HCT116 (cell line): ENCODE measurements around the gene MYBPC2. TPM values are rescaled to one million over a fixed set of nuclear protein-coding genes. Genes with fewer than 3 reads are reported as not detected.

ENCODE experiments used
- ATAC-seq: fragments of 200-7000 bp; cut with Tn5 transposase; 2 replicates; pipeline ENCODE4 v1.9.1; 2020; ENCODE audit warnings: mild to moderate bottlenecking, moderate library complexity
- BruUV-seq: library from RNA; stranded (reverse); fragments of 400-500 nt; replicated peaks from 2 replicates; lab custom pipeline; 2021; lab: Mats Ljungman, UMichigan
- CTCF ChIA-PET: fragments of 300-600 bp; sonication (Branson Sonifier 250); formaldehyde crosslinking; loops from one replicate; lab custom pipeline; 2021; ENCODE audit warnings: antibody characterized with exemption; lab: Charles Lee
- POLR2A ChIA-PET: fragments of 300-600, 350-600 bp; sonication (Branson Sonifier 250); formaldehyde crosslinking; loops from one replicate; lab custom pipeline; 2021; ENCODE audit warnings: antibody characterized with exemption; lab: Charles Lee
- RAD21 ChIA-PET, 2 experiments: fragments of 300-600 bp; sonication (Branson Sonifier 250); formaldehyde crosslinking; loops; one replicate each; lab custom pipeline; 2023; ENCODE audit warnings: low total read pairs in 2 of 2; ENCODE audit not compliant: uncharacterized antibody in 2 of 2, unreplicated experiment in 2 of 2, low non-redundant PET in 1 of 2; lab: Charles Lee
- DNase-seq: peaks from one replicate; pipeline ENCODE4 v3.0.0-alpha.2; 2010; ENCODE audit warnings: low read depth, low spot score
- H2AFZ ChIP-seq: fragments of 200-600 bp; shearing (Covaris generic), sonication (generic); 2 replicates; pipeline ENCODE4 v1.6.1; 2017; ENCODE audit warnings: low read depth, mixed run types, mixed read lengths, antibody characterized with exemption, low read length; ENCODE audit not compliant: poor library complexity, severe bottlenecking
- H3K27ac ChIP-seq: 2 replicates; pipeline ENCODE4 v1.5.1; 2012; ENCODE audit warnings: low read depth, low read length
- H3K27me3 ChIP-seq: fragments of 200-600 bp; sonication (generic); 2 replicates; pipeline ENCODE4 v1.6.1; 2016; ENCODE audit warnings: mixed run types, low read length, mixed read lengths; ENCODE audit not compliant: insufficient read depth
- H3K36me3 ChIP-seq, 2 experiments: fragments of 200-500 bp in 1 of 2; fragments of 200-600 bp in 1 of 2; sonication (Bioruptor generic) in 1 of 2; sonication (generic) in 1 of 2; 2 replicates each; pipeline versions ENCODE4 v1.5.1 to v1.6.1; 2014 to 2016; ENCODE audit warnings: low read length in 2 of 2, inconsistent platforms in 1 of 2, mixed read lengths in 1 of 2, mixed run types in 1 of 2; ENCODE audit not compliant: insufficient read depth in 2 of 2, control insufficient read depth in 1 of 2
- H3K4me1 ChIP-seq, 2 experiments: fragments of 200-600 bp in 1 of 2; sonication (generic) in 1 of 2; 2 replicates each; pipeline versions ENCODE4 v1.5.1 to v1.6.1; 2012 to 2017; ENCODE audit warnings: low read length in 2 of 2, inconsistent platforms in 1 of 2, mild to moderate bottlenecking in 1 of 2, mixed read lengths in 1 of 2, mixed run types in 1 of 2, moderate library complexity in 1 of 2; ENCODE audit not compliant: insufficient read depth in 2 of 2, control insufficient read depth in 1 of 2
- H3K4me2 ChIP-seq: fragments of 200-600 bp; sonication (generic); 2 replicates; pipeline ENCODE4 v1.6.1; 2017; ENCODE audit warnings: mixed run types, low read length, mixed read lengths
- H3K4me3 ChIP-seq, 2 experiments: fragments of 200-600 bp in 1 of 2; sonication (generic) in 1 of 2; replicated peaks in 1 of 2; 2 replicates each; pipeline ENCODE4 v1.5.1; 2011 to 2016; ENCODE audit warnings: low read length in 2 of 2, control low read depth in 1 of 2, low read depth in 1 of 2, mild to moderate bottlenecking in 1 of 2, mixed read lengths in 1 of 2, mixed run types in 1 of 2
- H3K79me2 ChIP-seq: fragments of 200-600 bp; sonication (generic); 2 replicates; pipeline ENCODE4 v1.6.1; 2017; ENCODE audit warnings: mild to moderate bottlenecking, mixed run types, low read length, moderate library complexity, mixed read lengths; ENCODE audit not compliant: insufficient read depth
- H3K9ac ChIP-seq: fragments of 200-600 bp; sonication (generic); 2 replicates; pipeline ENCODE4 v1.6.1; 2016; ENCODE audit warnings: low read length, mixed read lengths
- H3K9me2 ChIP-seq: fragments of 200-600 bp; sonication (generic), shearing (Covaris generic); 2 replicates; pipeline ENCODE4 v1.6.1; 2017; ENCODE audit warnings: mixed run types, mild to moderate bottlenecking, moderate library complexity; ENCODE audit not compliant: insufficient read depth
- H3K9me3 ChIP-seq, 2 experiments: fragments of 200-500 bp in 1 of 2; fragments of 200-600 bp in 1 of 2; sonication (Bioruptor generic) in 1 of 2; sonication (generic) in 1 of 2; 2 replicates each; pipeline ENCODE4 v1.6.1; 2014 to 2017; ENCODE audit warnings: low read length in 2 of 2, mixed read lengths in 2 of 2, inconsistent platforms in 1 of 2, low read depth in 1 of 2, mild to moderate bottlenecking in 1 of 2, mixed run types in 1 of 2, moderate library complexity in 1 of 2; ENCODE audit not compliant: control insufficient read depth in 1 of 2, insufficient read depth in 1 of 2
- H4K20me1 ChIP-seq: fragments of 200-600 bp; sonication (generic), shearing (Covaris generic); 2 replicates; pipeline ENCODE4 v1.6.1; 2017; ENCODE audit warnings: mixed run types, mild to moderate bottlenecking, moderate library complexity; ENCODE audit not compliant: insufficient read depth
- CEBPB ChIP-seq: IDR thresholded peaks from 2 replicates; pipeline ENCODE4 v1.6.1; 2012; ENCODE audit warnings: low read depth
- ELF1 ChIP-seq: IDR thresholded peaks from 2 replicates; pipeline ENCODE4 v1.6.1; 2012; ENCODE audit warnings: low read depth, borderline replicate concordance
- EZH2phosphoT487 ChIP-seq: fragments of 200-600 bp; IDR thresholded peaks from 2 replicates; pipeline ENCODE4 v1.6.1; 2018; ENCODE audit warnings: antibody characterized with exemption, borderline replicate concordance
- POLR2A ChIP-seq: IDR thresholded peaks from 2 replicates; pipeline ENCODE4 v1.7.0; 2011; ENCODE audit warnings: borderline replicate concordance; ENCODE audit not compliant: insufficient read depth, insufficient read length; ENCODE audit errors: extremely low read depth
- SP1 ChIP-seq: IDR thresholded peaks from 2 replicates; pipeline ENCODE4 v1.6.1; 2012; ENCODE audit warnings: low read depth
- intact Hi-C: fragments of 100-400 bp; cut with micrococcal nuclease; formaldehyde crosslinking; loops from 2 replicates; pipeline ENCODE4 v1.10.0; 2022
- total RNA-seq: library from RNA; stranded (reverse); gene quantifications from one replicate; pipeline ENCODE4 v1.2.1, GENCODE V29; 2021; ENCODE audit not compliant: unreplicated experiment
- TF ChIP-seq, protein P1 (sequence below): IDR thresholded peaks from 2 replicates; pipeline ENCODE4 v1.6.1; 2012; ENCODE audit warnings: low read depth
- TF ChIP-seq, protein P2 (sequence below): IDR thresholded peaks from 2 replicates; pipeline ENCODE4 v1.6.1; 2012

The MYBPC2 gene
- total RNA-seq, 1 experiment from 2014 or later: not detected

DNA sequence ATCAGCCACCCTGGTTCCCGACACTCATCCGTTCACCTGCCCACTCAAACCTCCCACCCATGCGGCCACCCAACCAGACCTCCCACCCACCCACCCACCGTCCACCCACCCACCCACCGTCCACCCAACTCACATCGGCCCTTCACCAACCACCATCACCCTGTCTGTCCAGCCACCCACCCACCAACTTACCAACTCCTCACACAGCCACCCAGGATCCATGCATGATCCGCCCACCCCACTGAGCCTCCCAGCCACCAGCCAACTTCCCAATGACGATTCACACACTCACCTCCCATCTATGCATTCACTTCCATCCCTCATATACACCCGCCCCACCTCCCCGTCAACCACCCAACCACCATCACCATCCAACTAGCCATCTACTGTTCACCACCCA lies 74.0 kb downstream of the MYBPC2 start:
- Histone ChIP-seq H3K36me3 (no peaks in the 10 kb centered on the region; a peak in 1 of 4 replicates), H4K20me1 (no peaks in the 10 kb centered on the region), H3K27me3 (no peaks in the 10 kb centered on the region), H3K9ac (no peak overlapping the region), H3K4me3 (no peak overlapping the region), H3K9me2 (no peaks in the 10 kb centered on the region)
- RAD21 ChIA-PET: no interaction called here
- intact Hi-C loops: no loop called here
- TF ChIP-seq EZH2phosphoT487 (no peak), ELF1 (no peak), CEBPB (no peak), POLR2A (no peak), SP1 (no peak)
- TF ChIP-seq, protein P1, sequence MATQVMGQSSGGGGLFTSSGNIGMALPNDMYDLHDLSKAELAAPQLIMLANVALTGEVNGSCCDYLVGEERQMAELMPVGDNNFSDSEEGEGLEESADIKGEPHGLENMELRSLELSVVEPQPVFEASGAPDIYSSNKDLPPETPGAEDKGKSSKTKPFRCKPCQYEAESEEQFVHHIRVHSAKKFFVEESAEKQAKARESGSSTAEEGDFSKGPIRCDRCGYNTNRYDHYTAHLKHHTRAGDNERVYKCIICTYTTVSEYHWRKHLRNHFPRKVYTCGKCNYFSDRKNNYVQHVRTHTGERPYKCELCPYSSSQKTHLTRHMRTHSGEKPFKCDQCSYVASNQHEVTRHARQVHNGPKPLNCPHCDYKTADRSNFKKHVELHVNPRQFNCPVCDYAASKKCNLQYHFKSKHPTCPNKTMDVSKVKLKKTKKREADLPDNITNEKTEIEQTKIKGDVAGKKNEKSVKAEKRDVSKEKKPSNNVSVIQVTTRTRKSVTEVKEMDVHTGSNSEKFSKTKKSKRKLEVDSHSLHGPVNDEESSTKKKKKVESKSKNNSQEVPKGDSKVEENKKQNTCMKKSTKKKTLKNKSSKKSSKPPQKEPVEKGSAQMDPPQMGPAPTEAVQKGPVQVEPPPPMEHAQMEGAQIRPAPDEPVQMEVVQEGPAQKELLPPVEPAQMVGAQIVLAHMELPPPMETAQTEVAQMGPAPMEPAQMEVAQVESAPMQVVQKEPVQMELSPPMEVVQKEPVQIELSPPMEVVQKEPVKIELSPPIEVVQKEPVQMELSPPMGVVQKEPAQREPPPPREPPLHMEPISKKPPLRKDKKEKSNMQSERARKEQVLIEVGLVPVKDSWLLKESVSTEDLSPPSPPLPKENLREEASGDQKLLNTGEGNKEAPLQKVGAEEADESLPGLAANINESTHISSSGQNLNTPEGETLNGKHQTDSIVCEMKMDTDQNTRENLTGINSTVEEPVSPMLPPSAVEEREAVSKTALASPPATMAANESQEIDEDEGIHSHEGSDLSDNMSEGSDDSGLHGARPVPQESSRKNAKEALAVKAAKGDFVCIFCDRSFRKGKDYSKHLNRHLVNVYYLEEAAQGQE: no peak
- TF ChIP-seq, protein P2, sequence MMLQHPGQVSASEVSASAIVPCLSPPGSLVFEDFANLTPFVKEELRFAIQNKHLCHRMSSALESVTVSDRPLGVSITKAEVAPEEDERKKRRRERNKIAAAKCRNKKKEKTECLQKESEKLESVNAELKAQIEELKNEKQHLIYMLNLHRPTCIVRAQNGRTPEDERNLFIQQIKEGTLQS: no peak
- TF ChIP-seq, all 23 proteins: peak for 0
- Histone ChIP-seq H3K79me2 (peaks cover 8% of the 10 kb centered on the region; the same call in 1 of the 2 replicates), H3K27ac (no peak overlapping the region), H3K9me3 (no peaks in the 10 kb centered on the region), H2AFZ (no peak overlapping the region), H3K4me1 (peaks cover 3 to 11% of the 10 kb centered on the region in 2 experiments; a peak in 3 of 4 replicates), H3K4me2 (no peak overlapping the region)
- ATAC-seq (no peak), DNase-seq (no peak)
- POLR2A ChIA-PET: no interaction called here
- no TSS peak for BruUV-seq
- CTCF ChIA-PET: no interaction called here
